Fibroblast of pulmonary artery (primary cell): ENCODE data around the gene USP31.
"Not testable (repeated sequence)": the region's sequence is repeated elsewhere in the genome, so short reads cannot be mapped to it uniquely, and the experiment has no call there.

Experiments
- DNase-seq: peaks from one replicate; pipeline ENCODE4 v3.0.0-alpha.2; 2010; ENCODE audit warnings: low read depth
- H3K4me3 ChIP-seq: replicated peaks from 2 replicates; pipeline ENCODE4 v1.5.1; 2011; ENCODE audit warnings: low read depth, mild to moderate bottlenecking, control low read depth, low read length, moderate library complexity
- TF ChIP-seq, protein P1 (sequence below): IDR thresholded peaks from 2 replicates; pipeline ENCODE4 v1.5.1; 2011; ENCODE audit warnings: mild to moderate bottlenecking, control low read depth, low read length, inconsistent platforms; ENCODE audit errors: missing control alignments

The USP31 gene

DNA sequence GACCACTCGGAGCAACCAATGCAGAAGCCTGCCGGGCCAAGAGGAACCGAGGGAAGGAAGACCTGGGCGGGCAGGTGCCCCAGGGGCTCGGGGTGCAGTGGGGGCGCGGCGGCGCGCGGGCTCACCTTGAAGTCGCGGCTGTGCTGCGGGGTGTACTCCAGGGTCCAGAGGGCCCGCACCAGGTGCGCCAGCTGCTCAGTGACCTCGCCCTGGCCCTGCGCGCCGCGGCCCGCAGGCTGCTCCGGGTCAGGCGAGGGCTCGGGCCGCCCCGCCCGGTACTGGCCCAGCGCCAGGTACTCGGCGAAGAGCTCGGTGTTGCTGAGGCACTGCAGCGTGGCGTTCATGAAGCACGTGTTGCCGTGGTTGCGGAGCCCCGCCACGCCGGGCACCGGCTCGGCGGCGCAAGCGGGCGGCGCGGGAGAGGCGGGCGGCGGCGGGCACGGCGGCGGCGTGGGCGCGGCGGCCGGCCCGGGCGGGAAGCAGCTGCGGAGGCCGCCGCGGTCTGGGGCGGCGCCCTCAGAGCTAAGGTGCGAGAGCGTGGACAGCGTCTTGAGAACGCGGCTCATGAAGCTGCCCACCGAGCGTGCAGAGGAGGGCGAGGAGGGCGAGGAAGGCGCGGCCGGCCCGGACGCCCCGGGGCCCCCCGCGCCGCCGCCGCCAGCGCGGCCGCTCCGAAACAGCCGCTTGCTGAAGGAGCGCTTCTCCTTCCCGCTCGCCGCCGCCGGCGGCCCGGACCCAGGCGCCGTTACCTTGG, 562 bp downstream of the USP31 start:
- TF ChIP-seq, protein P1, sequence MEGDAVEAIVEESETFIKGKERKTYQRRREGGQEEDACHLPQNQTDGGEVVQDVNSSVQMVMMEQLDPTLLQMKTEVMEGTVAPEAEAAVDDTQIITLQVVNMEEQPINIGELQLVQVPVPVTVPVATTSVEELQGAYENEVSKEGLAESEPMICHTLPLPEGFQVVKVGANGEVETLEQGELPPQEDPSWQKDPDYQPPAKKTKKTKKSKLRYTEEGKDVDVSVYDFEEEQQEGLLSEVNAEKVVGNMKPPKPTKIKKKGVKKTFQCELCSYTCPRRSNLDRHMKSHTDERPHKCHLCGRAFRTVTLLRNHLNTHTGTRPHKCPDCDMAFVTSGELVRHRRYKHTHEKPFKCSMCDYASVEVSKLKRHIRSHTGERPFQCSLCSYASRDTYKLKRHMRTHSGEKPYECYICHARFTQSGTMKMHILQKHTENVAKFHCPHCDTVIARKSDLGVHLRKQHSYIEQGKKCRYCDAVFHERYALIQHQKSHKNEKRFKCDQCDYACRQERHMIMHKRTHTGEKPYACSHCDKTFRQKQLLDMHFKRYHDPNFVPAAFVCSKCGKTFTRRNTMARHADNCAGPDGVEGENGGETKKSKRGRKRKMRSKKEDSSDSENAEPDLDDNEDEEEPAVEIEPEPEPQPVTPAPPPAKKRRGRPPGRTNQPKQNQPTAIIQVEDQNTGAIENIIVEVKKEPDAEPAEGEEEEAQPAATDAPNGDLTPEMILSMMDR = no peak
- H3K4me3 ChIP-seq = peak overlapping the region; percentile 75
- peak; percentile 47 for DNase-seq

DNA sequence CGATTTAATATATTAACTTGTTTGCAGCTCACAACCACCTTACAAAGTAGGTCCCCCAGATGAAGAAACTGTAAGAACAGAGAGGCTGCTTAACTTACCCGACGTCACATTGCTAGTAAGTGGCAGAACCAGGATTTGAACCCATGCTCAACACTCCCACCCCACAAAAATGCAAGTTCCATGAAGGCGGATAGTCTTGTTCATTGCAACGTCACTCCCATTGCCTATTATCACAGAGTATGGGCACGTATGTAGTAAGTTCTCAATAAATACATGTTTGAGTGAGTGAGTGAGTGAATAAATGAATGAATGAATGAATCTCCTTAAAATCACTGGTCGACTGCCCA, 1.1 kb downstream of the USP31 start:
- TF ChIP-seq, protein P1 = no peak
- DNase-seq = no peak
- peak overlapping the region; percentile 75 for H3K4me3 ChIP-seq

DNA sequence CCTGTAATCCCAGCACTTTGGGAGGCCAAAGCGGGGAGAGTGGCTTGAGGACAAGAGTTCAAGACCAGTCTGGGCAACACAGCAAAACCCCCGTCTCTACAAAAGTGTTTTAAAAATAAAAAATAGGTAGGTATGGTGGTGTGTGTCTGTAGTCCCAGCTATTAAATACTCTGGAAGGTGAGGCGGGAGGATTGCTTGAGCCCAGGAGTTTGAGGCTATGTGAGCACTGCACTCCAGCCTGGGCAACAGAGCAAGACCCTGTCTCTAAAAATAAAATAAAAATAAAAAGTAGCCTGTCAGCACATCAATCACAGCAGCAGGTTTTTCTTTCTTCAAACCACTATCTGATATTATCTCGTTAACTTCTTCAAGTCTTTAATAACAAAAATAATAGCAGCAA, 1.6 kb downstream of the USP31 start:
- no peak for DNase-seq
- TF ChIP-seq, protein P1 = no peak
- peak overlapping the region; percentile 75 for H3K4me3 ChIP-seq

DNA sequence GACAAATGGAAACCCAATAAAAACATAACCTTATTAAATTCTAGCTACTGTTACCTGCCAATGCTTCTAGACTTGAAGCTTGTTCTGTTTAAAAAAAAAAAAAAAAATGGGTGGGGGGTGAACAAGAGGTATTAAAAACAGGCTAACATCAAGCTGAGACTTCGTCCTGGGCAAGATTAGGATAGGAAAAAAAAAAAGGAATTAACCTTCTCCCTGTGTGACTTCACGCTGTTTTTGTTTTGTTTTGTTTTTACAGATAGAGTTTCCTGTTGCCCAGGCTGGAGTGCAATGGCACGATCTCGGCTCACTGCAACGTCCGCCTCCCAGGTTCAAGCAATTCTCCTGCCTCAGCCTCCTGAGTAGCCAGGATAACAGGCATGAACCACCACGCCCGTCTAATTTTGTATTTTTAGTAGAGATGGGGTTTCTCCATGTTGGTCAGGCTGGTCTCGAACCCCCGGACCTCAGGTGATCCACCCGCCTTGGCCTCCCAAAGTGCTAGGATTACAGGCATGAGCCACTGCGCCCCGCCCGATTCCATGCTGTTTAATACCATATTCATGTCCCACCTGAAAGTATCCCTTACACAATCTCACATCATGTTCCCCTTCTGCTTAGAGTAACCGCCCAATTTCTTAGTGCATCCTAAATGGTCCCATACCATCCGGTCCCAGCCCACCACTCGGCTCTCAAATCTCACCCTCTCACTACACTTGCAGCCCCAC, 2.2 kb downstream of the USP31 start:
- no peak for DNase-seq
- TF ChIP-seq, protein P1 = no peak
- H3K4me3 ChIP-seq = no peak overlapping the region

DNA sequence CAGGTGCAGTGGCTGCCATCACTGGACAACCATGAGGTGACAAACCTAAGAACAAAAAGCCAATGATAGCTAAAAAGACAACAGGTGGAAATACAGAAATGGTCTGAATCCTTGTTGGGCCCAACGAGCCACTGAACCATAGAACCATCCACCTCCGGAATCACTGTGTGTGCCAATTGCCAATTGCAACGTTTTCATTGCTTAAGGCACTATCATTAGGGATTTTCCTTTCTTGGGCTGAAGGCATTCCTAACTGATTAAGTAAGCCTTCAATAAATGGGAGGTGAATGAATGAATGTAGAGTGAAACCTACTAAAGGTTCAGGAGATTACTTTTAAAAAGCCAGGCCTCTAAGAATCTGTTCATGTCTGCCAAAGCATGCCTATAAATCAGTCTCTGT, 3.6 kb downstream of the USP31 start:
- TF ChIP-seq, protein P1 = no peak
- H3K4me3 ChIP-seq = no peak overlapping the region
- DNase-seq = peak; percentile 76

DNA sequence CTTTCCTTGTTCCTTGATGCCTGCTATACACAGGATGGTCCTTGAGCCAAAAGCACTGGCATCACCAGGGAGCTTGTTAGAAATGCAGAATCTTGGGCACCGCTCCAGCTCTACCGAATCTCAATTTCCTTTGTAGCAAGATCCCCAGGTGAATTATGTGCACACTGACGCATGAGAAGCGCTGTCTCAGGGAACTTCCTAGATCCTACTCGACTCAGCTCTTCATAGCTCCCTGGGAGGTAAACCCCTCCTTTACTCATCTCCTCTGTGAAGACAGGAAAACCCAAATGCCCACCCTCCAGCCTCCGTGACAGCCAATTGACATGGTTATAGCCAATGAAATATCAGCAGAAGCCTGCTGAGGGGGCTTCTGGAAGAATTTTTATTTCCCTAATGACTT, 4.1 kb downstream of the USP31 start:
- H3K4me3 ChIP-seq = no peak overlapping the region
- TF ChIP-seq, protein P1 = no peak
- DNase-seq = no peak

DNA sequence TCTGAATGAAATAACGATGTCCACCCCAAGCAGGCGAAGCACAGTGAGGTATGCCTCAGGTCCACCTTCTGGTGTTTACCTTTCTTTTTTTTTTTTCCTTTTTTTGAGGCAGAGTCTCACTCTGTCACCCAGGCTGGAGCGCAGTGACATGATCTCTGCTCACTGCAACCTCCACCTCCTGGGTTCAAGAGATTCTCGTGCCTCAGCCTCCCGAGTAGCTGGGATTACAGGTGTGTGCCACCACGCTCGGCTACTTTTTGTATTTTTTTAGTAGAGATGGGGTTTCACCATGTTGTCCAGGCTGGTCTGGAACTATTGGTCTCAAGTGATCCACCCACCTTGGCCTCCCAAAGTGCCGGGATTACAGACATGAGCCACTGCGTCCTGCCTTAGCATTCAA, 4.9 kb downstream of the USP31 start:
- not testable (repeated sequence) for H3K4me3 ChIP-seq, DNase-seq
